ENCODE data around the gene MRPL14.

Gene MRPL14

DNA sequence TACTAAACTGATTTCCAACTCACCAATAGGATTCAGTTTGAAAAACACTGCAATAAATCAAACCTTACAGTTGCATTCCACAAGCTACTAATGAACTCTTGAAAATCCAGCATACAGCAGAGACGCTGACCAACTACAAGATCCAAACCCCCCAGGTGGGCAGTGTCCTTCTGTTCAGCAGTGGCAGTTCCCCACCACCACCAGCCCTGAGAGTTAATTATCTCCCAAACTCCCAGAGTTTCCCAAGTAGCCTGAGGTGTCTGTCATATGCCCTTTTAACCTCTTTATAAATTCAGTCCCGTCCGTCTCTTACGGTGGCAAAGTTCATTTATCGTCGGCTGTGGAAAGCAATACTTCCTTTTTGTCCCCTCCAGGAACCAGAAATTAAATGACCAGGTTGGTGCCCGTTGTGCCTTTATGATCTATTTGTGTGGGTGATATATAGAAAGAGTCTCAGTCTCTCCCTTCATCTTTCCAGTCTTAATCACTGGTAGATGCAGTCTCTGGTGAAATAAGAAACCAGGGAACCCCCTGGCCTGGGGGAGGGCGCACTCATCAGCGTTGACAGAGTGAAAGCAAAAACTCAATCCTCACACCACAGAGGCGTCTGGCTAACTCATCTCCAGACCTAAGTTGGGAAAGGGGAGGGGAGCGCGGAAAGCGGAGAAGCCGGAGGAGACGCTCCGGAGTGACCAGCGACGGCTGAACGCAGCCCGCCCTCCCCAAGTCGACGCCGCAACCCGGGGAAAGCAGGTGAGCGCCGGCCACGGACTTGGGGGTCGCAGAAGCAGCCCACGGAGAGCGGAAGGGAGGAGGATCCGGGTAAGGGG is 717 bp downstream of the MRPL14 start:
- DNase-seq: peak in 12 of 56 donors; percentile 10 to 51 (median 35)

DNA sequence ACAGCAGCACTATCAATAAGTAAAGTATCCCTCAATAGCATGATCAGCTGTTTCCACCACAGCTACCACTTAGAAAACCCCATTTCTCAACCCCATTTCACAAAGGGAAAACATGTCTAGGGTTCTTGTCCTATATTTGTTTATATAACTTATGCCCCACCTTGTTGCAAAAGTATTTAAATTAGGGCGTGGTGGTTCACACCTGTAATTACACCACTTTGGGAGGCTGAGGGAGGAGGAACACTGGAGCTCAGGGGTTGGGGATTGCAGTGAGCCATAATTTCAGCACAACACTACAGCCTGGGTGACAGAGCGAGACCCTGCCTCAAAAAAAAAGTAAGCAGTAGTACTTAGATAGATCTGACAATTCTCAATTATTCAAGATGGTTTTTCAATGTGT is 3.7 kb downstream of the MRPL14 start:
- DNase-seq: no peak

DNA sequence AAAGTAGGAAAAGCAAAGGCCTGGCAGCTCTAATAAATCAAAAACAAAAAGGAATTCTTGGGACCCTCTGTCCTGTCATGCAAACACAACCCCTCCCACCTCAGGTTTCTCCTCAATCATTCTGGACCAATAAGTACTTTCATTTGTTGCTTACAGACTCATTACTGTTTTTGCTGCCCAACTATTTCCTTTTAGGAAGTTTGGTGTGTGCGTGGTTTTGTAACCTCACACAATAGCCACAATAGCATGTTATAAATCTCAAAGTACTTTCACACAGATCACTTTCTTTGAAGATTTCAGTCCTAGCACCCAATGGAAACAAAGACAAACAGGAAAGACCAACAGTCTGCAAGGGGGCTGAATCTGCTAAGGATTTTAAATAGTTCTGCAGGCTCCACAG is 4.5 kb downstream of the MRPL14 start:
- no peak for DNase-seq

DNA sequence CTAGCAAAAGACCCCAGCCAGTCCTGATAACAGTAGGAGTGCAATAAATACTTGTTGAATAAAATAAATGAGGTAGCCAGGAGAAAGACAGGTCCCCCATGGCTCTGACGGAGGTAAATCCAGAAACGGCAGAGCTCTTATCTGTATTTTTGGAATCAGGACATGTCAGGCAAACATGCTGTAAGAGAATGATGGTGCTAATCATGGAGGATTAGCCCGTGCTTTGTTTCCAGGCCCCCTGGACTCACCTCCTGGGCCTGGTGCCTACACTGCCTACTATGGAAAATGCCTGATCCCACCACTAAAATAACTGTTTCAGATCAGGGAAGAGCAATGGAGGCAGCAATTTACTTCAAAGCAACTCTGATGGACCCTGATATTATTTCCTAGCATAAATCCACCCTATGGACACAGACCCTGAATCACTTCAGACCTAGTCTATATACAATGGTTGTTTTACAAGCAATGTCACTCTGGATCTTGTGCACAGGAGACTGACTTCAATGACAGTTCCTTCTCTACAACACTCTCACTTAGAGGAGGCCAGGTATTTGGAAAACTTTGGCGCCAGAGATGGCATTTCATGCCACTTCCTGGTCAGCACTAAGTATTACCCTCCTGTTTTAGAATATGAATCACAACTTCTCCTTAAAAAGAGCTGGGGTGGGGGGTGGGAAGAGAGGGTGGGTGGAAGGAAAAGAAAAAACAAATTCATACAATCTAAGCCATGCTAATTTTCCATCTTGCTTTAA is 6.4 kb downstream of the MRPL14 start:
- no peak for DNase-seq

DNA sequence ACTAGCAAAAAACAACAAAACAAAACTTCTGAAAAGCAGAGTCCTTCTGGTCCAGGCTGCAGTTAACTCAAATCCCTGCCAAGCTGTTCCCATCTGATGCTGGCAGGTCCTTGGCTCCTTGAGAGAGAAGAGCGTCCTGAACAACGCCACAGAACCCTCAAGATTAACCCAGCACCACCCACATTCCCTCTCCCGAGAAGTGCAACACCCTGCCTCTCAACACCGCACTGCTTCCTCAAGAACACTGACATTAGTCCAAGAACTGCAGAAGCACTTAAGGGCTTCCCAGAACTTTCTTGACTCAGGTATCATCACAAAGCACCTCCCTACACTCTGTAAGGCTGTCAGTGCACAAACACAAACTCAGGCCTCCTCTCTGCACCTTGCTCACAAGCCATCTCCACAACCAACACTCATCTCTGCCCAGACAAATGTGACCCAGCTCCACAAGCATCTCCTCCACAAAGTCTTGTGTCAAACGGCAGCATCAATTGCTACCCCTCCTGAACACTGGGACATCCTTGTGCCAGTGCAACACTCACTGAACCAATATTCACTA is 7.5 kb downstream of the MRPL14 start:
- no peak for DNase-seq

DNA sequence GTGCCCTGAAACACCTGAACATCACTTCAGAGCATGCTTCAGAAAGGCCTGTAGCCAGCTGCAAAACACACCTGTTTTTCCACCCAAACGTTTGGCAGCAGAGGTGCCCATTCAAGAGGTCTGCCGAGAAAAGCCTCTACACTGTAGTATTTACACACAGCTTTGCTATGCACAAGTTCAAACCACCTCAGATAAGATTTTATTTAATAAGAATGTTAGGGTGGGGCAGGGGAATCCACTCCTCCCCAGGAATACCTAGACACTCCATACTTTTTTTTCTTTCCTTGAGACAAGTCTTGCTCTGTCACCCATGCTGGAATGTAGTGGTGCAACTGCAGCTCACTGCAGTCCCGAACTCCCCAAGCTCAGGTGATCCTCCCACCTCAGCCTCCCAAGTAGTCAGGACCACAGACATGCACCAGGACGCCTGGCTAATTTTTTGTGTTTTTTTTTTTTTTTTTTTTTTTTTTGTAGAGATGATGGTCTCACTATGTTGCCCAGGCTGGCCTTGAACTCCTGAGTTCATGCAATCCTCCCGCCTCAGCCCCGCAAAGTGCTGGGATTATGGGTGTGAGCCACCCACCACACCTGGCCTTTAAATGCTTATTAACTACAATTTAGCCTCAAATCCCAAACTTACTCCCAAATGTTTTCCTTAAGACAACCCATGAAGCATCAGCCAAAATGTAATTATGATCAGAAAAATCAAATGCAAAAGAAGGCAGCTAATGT is 9.7 kb downstream of the MRPL14 start:
- DNase-seq: no peak

DNA sequence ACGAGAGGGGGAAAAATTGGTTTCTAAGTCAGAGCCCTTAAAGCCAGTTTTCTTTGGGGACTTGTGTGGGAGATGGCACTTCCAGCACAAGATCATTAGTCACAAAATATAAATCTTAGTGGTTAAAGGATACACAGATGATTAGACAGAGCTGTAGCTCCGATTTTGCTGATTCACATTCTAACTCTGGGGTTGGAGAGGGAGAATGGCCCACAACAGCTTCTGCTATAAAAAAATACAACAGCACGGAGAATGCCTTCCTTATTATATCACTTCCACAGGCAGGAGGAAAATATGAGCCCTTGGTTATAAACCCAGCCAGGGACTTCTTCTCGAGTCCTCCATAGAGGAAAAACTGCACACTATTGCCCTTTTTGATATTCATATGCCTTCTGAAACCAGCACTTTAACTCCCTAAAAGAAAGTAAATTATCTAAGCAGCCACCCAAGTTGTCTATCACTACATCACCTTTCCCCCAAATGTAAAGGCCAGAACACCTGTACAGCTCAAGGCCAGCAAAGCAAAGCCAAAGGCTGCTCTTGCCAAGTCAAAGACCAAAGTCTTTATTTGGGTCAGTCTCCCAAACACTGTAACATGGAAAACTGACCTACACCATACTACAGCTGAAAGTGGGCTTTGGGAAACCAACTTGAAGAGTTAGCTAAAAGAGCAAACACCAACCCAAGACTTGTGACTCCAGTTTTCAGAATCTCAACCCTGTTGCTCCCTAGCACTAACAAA is 10.4 kb downstream of the MRPL14 start:
- DNase-seq: no peak

DNA sequence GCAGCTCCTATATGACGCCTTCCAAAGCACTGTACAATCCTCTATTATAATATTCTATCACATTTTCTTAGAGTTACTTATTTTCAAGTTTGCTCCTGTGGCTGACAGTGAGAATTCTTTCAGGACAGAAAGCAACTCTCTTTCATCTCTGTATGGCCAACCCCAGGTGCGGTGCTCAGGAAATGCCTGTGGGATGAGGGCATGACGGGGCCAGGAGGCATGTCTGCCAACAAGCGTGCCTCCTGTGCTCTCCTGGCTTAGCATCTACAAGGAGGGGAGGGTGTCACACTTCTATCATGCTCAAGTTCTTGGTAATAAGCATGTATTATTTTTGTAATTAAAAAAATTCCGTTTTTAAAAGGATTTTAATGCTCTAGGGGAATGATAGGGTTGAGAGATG is 11.4 kb downstream of the MRPL14 start:
- DNase-seq: no peak

DNA sequence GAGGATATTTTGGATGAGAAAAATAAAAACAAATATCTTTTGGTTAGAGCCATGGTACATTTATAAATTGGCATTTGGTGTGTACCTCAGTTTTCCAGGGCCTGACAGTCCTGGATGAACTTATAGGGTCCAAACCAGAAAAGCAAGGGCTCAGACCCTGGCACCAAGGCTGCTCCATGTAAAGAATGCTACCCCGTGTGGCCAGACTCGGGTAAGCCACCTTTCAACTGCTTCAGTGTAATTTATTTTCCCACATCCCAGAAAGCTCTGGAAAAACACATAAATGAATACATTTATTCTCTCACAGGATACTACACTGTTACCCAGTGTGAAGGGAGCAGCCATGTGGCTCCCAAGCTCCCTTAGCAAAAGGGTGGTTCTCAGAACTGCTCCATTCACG is 13.8 kb downstream of the MRPL14 start:
- no peak for DNase-seq

DNA sequence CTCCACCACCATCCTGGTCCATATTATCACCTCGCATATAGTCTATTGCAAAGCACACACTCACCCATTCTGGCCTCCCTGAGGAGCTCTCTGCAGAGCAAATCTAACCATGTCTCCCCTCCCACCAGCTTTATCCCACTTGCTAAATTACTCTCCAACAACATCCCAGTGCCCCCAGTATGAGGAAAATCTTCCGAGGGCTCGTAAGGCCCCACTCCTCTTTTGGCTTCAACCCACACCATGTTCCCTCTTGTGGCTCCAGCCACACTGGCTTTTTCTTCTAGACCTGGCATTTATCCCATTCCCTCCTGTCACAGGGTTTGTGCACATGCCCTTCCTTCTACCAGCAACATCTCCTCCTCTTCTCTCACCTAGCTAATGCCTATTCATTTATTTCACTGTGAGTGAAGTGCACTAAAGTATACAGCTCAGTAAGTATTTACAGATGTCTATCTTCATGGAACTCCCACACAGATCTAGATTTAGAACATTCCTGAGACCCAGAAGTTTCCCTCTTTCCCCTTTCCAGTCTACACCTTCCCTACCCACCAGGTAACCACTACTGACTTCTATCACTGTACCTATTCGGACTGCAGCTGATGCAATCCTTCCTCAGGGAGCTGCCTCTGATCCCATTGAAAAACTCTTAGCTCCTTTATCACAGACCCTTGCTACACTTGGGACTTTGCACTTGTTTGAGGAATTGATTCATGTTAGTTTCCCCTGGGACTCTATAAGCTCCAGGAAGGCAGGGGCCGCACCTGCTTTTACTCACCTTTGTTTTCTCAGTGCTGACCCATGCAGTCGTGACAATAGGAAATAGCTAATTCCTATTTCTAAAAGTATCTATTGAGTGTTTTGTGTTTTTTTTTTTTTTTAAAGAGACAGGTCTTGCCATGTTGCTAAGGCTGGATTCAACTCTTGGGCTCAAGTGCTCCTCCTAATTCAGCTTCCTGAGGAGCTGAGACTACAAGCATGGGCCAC is 15.5 kb downstream of the MRPL14 start:
- DNase-seq: no peak

DNA sequence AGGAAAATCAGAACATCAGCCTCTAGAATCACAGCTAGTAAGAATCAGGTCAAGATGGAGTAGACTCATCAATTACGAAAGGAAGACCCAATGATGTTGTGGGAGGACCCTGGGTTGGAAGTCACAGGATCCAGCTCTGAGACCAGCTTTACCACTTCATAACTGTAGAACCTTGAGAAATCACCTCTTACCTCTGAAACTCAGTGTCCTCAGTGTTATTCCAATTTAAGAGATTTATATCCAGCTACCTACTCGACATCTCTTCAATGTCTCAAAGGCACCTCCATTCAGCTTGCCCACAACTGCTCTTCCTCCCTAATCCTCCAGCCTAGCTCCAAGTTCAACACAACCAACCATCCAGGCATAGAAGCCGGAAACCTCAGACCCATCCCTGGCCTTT is 16.3 kb downstream of the MRPL14 start:
- no peak for DNase-seq

DNA sequence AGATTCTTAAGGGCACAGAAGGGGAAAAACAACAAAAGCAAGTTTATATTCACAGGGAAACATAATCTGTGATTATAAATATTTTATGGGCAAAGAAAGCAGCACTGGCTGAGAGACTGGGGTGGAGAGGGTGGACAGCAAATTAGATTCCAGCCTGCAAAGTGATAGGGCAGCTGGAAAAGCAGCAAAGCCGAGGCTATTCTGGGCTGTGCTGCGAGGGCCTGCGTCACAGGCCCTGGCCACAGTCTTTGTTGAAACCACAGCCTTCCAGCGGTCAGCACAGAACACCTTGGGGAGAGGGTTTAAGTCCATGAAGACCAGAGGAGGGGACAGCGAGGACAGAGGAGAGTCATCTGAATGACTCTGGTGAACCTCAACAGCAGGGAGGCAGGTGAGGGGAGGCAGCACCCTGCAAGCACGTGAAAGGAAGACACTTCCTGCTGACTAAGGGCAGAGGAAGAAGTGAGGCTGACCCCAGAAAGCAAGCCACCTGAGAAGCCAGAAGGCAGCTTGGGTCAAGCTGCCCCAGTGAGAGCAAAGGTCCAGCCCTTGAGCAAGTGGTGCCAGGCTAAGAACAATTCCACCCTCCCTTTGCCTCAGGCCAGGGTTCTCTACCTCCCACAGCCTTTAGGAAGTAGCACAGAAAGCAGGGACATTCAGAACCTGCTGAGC is 17.1 kb downstream of the MRPL14 start:
- no peak for DNase-seq

DNA sequence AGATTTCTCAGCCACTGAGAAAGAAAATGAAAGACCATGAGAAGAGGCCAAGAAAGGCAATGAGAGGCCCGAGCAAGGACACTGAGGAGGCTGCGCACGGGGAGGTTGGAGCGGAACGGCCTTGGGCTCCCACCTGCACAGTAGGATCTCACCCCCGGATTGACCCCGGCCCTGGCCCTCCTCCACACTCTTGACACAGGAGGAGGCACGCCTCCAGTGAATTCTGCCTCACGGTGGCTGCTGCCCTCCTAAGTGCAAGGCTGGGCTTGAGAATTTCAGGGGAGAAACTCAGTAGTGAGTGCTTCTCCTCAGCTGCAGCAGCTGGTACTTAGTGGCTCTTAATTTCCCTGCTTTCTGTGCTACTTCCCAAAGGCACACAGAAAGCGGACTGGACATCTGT is 18.0 kb downstream of the MRPL14 start:
- DNase-seq: no peak

DNA sequence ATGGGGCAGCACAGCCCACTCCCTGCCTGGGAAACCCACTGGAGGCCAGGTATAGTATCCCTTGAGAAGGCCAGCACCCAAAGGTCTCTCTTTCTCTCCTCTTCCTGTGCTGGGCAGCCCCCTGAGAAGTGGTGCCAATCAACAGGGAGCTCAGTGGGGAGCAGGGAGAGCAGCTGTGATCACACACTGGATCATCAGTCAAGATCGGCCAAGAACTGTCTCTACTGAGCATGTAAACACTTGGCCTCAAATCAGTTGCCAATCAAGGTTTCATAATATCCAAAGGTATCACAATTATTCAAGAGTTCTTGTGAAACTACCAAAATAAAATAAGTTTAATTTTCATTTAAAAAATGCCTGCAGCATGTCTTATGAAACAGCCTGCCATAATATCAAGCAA is 18.8 kb downstream of the MRPL14 start:
- no peak for DNase-seq

DNA sequence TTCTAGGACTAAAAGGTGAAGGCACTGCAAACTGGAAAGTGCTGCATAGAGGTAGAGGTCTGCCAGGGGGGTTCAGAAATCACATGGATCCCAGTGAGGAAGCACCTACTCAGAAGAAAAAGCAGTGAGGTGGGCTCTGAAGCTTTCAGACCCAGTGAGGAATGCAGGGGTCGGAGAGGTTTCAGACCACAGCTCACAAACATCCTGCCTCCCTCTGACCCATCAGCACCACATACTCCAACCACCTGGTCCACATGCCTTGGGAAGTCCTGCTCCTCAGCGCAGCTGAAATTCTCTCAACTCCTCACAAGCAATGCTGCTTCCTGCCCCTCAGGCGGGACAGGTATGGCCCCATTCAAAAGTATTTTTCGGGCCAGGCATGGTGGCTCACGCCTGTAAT is 20.2 kb downstream of the MRPL14 start:
- no peak for DNase-seq

DNA sequence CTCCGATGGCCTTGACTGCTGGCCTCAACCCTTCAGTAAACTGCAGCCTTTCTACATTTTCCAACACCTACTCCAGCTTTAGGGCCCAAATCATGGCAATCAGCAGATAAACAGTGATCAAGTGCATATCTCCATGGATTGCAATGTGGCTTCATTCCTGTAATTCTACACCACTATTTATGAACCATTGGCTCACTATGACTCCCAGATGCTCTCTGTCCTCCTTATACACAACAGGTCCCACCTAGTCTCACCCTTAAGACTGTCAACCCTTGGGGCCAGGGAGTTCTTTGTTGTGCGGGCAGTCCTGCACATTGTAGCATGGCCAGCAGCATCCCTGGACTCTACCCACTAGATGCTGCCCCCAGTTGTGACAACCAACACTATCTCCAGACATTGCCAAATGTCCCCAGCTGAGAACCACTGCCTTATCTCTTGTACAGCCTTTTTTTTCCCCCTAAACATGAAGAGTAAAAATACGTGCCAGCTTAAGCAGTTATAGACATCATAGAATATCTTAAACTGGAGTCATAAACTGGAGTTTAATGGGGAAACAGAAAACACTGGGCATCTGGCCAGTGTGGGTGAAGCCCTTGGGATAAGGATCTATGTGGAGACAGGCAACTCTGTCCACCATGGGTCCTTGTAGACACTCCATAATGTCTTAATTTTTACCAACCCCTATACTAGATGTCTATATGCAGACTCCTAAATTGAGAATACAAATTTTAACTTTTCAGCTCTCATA is 21.1 kb downstream of the MRPL14 start:
- DNase-seq: no peak

DNA sequence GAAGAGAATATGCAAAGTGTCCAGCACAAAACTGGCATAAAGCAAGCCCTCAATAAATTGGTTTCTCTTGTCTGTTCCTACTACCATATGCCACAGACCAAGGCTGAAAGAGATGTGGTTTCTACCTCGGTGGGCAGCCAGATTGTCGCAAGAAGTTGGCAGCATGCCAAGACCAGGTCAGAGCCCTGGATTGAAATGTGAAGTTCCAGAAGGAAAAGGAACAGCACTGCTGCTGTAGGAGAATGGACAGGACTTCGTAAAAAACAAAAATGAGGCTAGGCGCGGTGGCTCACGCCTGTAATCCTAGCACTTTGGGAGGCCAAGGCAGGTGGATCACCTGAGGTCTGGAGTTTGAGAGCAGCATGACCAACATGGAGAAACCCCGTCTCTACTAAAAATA is 22.1 kb downstream of the MRPL14 start:
- DNase-seq: peak in 2 of 56 donors; percentile 6 to 8

DNA sequence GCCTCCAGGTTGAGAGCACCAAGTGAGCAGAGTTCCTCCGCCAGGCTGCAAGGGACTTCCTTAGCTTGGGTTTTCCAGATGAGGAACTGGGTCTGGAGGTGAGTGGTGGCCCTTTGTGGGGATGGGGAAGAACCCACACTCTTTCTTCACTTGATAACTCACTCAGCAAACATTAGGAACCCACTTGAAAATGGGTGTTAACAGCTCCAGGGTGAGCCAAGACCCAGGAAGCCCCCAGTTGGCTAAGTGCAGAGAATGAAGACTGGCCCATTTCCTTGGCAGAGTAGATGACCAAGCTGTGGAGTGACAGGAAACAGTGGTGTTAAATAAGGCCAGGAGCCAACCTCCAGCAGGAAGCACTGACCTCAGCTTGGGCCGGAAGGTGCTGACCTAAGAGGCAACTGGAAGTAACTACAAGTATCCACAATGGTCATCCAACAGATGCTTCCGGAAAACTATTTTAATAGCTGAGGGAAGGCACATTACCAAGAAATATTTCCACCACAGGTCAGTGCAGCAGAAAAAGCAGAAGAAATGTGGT is 22.7 kb downstream of the MRPL14 start:
- peak in 12 of 56 donors; percentile 4 to 56 (median 13) for DNase-seq

All from amygdala (tissue), 56 donors.